ENCODE results near the gene RAB20.

DNA sequence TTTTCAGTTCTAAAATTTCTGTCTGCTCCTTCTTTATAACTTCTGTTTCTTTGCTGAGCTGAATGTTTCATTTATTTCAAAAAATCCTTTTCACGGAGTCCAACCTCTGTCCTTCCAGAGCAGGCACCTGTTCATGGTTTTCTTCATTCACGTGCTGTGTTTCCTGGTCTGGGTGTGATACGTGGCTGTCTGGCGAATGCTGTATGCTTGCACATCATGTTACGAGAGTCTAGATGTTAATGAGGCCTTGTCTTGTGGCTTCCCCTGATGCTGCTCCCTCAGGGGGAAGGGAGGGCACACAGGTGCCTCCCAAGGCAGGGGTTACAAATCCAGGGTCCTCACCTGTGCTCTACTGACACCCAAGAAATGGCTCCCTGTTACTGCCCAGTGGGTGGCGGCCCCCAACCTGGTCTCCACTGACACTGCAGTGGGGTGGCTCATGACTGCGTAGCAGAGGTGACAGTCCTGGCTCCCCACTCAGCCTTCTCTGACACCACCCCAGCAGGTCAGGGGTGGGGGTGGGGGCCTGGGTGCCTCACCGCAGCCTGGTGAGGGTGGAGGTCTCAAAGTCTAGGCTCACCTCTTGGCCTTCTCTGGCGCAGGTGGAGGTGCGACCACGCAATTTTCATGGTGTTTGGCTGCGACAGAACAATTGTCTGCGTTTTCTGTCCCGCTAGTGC lies 20.1 kb upstream of the RAB20 start:
- TF ChIP-seq, protein P1, sequence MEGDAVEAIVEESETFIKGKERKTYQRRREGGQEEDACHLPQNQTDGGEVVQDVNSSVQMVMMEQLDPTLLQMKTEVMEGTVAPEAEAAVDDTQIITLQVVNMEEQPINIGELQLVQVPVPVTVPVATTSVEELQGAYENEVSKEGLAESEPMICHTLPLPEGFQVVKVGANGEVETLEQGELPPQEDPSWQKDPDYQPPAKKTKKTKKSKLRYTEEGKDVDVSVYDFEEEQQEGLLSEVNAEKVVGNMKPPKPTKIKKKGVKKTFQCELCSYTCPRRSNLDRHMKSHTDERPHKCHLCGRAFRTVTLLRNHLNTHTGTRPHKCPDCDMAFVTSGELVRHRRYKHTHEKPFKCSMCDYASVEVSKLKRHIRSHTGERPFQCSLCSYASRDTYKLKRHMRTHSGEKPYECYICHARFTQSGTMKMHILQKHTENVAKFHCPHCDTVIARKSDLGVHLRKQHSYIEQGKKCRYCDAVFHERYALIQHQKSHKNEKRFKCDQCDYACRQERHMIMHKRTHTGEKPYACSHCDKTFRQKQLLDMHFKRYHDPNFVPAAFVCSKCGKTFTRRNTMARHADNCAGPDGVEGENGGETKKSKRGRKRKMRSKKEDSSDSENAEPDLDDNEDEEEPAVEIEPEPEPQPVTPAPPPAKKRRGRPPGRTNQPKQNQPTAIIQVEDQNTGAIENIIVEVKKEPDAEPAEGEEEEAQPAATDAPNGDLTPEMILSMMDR (IDR thresholded peaks at IDR 0.05), result no peak
- no peak for TF ChIP-seq POLR2A (IDR thresholded peaks at IDR 0.05)
